Measurements from ENCODE around the gene SMIM13. TPM values are rescaled to one million over a fixed set of nuclear protein-coding genes. Genes with fewer than 3 reads are reported as not detected.

Gene SMIM13
- total RNA-seq, 5 donors from 2014 or later (not counting 1 experiment from before 2014, with no cell fraction given) = 3.6 to 8.0 (median 5.3) TPM

DNA sequence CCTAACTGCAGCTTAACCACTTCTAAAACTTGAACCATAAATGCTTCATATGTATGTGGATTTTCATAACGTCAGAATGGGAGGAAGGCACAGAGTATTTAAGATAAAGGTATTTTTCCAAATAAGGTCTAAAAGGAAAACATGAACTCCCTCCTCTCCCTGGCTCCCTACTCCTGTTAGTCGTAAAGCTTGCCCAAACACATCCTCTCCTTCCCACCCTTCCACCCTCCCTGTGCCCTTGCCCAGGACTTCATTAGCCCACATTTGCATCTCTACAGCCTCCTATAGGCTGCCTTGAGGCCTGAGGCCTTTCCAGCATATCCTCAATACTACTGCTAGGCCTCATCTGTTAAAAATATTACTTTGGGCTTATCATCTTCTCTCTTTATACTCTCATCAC, 17.1 kb upstream of the SMIM13 start:
- Mint-ChIP-seq H3K4me3 (no peak overlapping the region), H3K4me1 (no peaks in the 10 kb centered on the region), H3K36me3 (no peaks in the 10 kb centered on the region), H3K27ac (no peak overlapping the region), H3K9me3 (no peaks in the 10 kb centered on the region), H3K27me3 (peaks cover 0 to 2% of the 10 kb centered on the region in 2 donors)
- Histone ChIP-seq H3K36me3 (ENCODE audit: control insufficient read depth in 2 of 2, extremely low read depth in 1 of 2, insufficient read depth in 1 of 2, low read length in 1 of 2) (no peaks in the 10 kb centered on the region), H3K27ac (ENCODE audit: low read length) (no peak overlapping the region), H3K9me3 (no peaks in the 10 kb centered on the region), H3K4me3 (ENCODE audit: control insufficient read depth in 1 of 2, extremely low read depth in 1 of 2, low read length in 1 of 2) (no peak overlapping the region), H3K4me1 (ENCODE audit: control insufficient read depth in 1 of 2, extremely low read depth in 1 of 2, insufficient read depth in 2 of 2, low read length in 2 of 2) (no peaks in the 10 kb centered on the region), H3K27me3 (replicated peaks in 1 of 2; ENCODE audit: control insufficient read depth in 2 of 2, extremely low read depth in 1 of 2, insufficient read depth in 2 of 2, low read length in 1 of 2) (no peaks in the 10 kb centered on the region)
- 100% methylated on average over 1 of the region's 2 CpGs for WGBS (ENCODE audit: insufficient coverage)
- ChIA-PET CTCF (interaction anchor here (0.7 to 0.8 kb wide), 2 partner anchors 8 kb away, joined by 3 to 4 read pairs; no protein-coding TSS in a partner anchor), POLR2A (no interaction called here)
- no peak for DNase-seq
- ATAC-seq (replicated peaks in 1 of 4) = no peak

DNA sequence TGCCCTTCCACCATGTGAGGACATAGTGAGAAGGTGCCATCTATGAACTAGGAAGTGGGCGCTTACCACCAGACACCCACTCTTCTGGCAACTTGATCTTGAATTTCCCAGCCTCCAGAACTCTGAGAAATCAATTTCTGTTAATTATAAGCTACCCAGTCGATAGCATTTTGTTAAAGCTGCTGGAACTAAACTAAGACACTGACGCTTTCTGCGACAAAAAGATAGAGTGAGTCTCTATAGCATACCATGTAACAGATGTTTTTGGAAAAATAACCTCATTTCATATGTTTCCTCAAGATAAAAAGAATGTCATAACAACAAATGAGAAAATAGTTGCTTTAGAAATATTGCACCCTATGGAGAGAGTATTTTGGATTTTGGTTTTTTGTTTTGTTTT, 15.4 kb upstream of the SMIM13 start:
- Histone ChIP-seq H3K36me3 (ENCODE audit: control insufficient read depth in 2 of 2, extremely low read depth in 1 of 2, insufficient read depth in 1 of 2, low read length in 1 of 2) (no peaks in the 10 kb centered on the region), H3K27me3 (replicated peaks in 1 of 2; ENCODE audit: control insufficient read depth in 2 of 2, extremely low read depth in 1 of 2, insufficient read depth in 2 of 2, low read length in 1 of 2) (peaks cover 0 to 2% of the 10 kb centered on the region in 2 experiments), H3K4me1 (ENCODE audit: control insufficient read depth in 1 of 2, extremely low read depth in 1 of 2, insufficient read depth in 2 of 2, low read length in 2 of 2) (no peaks in the 10 kb centered on the region), H3K4me3 (ENCODE audit: control insufficient read depth in 1 of 2, extremely low read depth in 1 of 2, low read length in 1 of 2) (no peak overlapping the region), H3K9me3 (no peaks in the 10 kb centered on the region), H3K27ac (ENCODE audit: low read length) (no peak overlapping the region)
- Mint-ChIP-seq H3K4me3 (no peak overlapping the region), H3K27ac (no peak overlapping the region), H3K36me3 (no peaks in the 10 kb centered on the region), H3K27me3 (peaks cover 0 to 2% of the 10 kb centered on the region in 2 donors), H3K9me3 (no peaks in the 10 kb centered on the region), H3K4me1 (no peaks in the 10 kb centered on the region)
- no peak for DNase-seq
- POLR2A ChIA-PET = no interaction called here
- no peak for ATAC-seq (replicated peaks in 1 of 4)
- CTCF ChIA-PET = interaction anchor here in 1 of 2 donors (0.8 kb wide), 1 partner anchor 10 kb away, joined by 3 read pairs; no protein-coding TSS in a partner anchor
- WGBS (ENCODE audit: insufficient coverage) = no CpG with 5 or more reads among the region's 4 CpGs

DNA sequence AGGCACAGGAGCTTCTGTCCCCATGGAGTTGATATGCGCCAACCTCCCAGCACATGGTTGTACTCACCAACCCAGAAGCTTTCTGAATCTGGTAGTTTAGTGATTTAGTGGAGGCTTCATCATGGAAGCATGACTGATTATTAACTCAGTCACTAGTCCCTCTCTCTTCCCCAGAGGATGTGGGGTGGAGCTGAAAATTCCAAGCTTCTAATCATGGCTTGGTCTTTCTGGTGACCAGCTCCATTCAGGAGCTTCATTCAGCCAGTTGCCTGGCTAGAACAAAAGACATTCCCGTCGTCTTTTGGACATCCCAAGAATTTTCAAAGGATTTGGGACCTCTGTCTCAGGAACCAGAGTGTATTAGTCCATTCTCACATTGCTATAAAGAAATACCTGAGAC, 13.3 kb upstream of the SMIM13 start:
- ATAC-seq (replicated peaks in 1 of 4) = no peak
- CTCF ChIA-PET = no interaction called here

DNA sequence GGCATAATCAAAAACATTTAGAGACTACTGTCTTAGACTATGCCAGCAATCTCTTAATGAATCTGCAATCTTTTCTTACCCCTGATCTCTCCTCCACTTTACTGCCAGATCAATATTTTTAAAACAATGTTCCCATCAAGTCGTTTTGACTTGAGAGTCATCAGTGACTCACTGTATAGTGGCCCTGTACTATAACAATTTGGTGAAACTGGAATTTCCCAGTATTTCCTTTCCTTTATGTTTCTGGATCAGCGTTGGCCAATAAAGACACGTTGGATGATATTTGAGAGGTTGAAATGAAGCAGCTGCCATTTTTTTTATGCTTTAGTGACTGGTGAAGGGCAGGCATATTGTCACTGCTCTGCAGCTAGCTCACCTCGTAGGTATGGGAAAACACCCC, 10.1 kb upstream of the SMIM13 start:
- no peaks in the 10 kb centered on the region for H3K4me1 ChIP-seq (ENCODE audit: control insufficient read depth in 1 of 2, extremely low read depth in 1 of 2, insufficient read depth in 2 of 2, low read length in 2 of 2)
- Mint-ChIP-seq H3K27ac (no peak overlapping the region), H3K4me1 (no peaks in the 10 kb centered on the region), H3K9me3 (no peaks in the 10 kb centered on the region), H3K27me3 (peaks cover 0 to 3% of the 10 kb centered on the region in 2 donors), H3K36me3 (no peaks in the 10 kb centered on the region), H3K4me3 (no peak overlapping the region)
- DNase-seq = no peak
- H3K36me3 ChIP-seq (ENCODE audit: control insufficient read depth in 2 of 2, extremely low read depth in 1 of 2, insufficient read depth in 1 of 2, low read length in 1 of 2) = no peaks in the 10 kb centered on the region
- ChIA-PET POLR2A (no interaction called here), CTCF (interaction anchor here in 1 of 2 donors (0.6 kb wide), 1 partner anchor 48 kb away, joined by 3 read pairs; no protein-coding TSS in a partner anchor)
- H3K4me3 ChIP-seq (ENCODE audit: control insufficient read depth in 1 of 2, extremely low read depth in 1 of 2, low read length in 1 of 2) = no peak overlapping the region
- no peak overlapping the region for H3K27ac ChIP-seq (ENCODE audit: low read length)
- WGBS (ENCODE audit: insufficient coverage) = 100% methylated on average over 1 of the region's 4 CpGs
- peaks cover 0 to 4% of the 10 kb centered on the region in 2 experiments for H3K27me3 ChIP-seq (replicated peaks in 1 of 2; ENCODE audit: control insufficient read depth in 2 of 2, extremely low read depth in 1 of 2, insufficient read depth in 2 of 2, low read length in 1 of 2)
- no peak for ATAC-seq (replicated peaks in 1 of 4)
- no peaks in the 10 kb centered on the region for H3K9me3 ChIP-seq

More for the DNA sequence above, 13.3 kb upstream of the SMIM13 start:
- Histone ChIP-seq H3K9me3 (no peaks in the 10 kb centered on the region), H3K4me3 (ENCODE audit: control insufficient read depth in 1 of 2, extremely low read depth in 1 of 2, low read length in 1 of 2) (no peak overlapping the region), H3K36me3 (ENCODE audit: control insufficient read depth in 2 of 2, extremely low read depth in 1 of 2, insufficient read depth in 1 of 2, low read length in 1 of 2) (no peaks in the 10 kb centered on the region), H3K27me3 (replicated peaks in 1 of 2; ENCODE audit: control insufficient read depth in 2 of 2, extremely low read depth in 1 of 2, insufficient read depth in 2 of 2, low read length in 1 of 2) (peaks cover 0 to 4% of the 10 kb centered on the region in 2 experiments), H3K4me1 (ENCODE audit: control insufficient read depth in 1 of 2, extremely low read depth in 1 of 2, insufficient read depth in 2 of 2, low read length in 2 of 2) (no peaks in the 10 kb centered on the region), H3K27ac (ENCODE audit: low read length) (no peak overlapping the region)
- POLR2A ChIA-PET = no interaction called here
- H3K27me3 Mint-ChIP-seq = peaks cover 0 to 2% of the 10 kb centered on the region in 2 donors
- no peak overlapping the region for H3K4me3 Mint-ChIP-seq
- 33% methylated on average over 2 of the region's 3 CpGs for WGBS (ENCODE audit: insufficient coverage)
- no peaks in the 10 kb centered on the region for H3K4me1 Mint-ChIP-seq
- no peak for DNase-seq
- no peaks in the 10 kb centered on the region for H3K36me3 Mint-ChIP-seq
- H3K9me3 Mint-ChIP-seq = no peaks in the 10 kb centered on the region
- no peak overlapping the region for H3K27ac Mint-ChIP-seq

DNA sequence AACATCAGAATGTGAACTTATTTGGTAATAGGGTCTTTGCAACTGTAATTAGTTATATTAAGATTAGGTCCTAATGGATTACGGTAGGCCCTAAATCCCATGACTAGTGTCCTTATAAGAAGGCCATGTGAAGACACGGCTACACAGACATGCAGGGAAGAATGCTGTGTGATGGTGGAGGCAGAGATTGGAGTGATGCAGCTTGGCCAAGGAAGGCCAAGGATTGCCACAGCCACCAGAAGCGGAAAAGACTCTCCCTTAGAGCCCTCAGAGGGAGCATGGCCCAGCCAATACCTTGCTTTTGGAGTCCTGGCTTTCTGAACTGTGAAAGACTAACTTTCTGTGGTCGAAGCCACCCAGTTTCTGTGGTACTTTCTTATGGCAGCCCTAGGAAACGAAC, 9.7 kb upstream of the SMIM13 start:
- Histone ChIP-seq H3K9me3 (no peaks in the 10 kb centered on the region), H3K27me3 (replicated peaks in 1 of 2; ENCODE audit: control insufficient read depth in 2 of 2, extremely low read depth in 1 of 2, insufficient read depth in 2 of 2, low read length in 1 of 2) (peaks cover 0 to 4% of the 10 kb centered on the region in 2 experiments), H3K4me1 (ENCODE audit: control insufficient read depth in 1 of 2, extremely low read depth in 1 of 2, insufficient read depth in 2 of 2, low read length in 2 of 2) (no peaks in the 10 kb centered on the region), H3K4me3 (ENCODE audit: control insufficient read depth in 1 of 2, extremely low read depth in 1 of 2, low read length in 1 of 2) (no peak overlapping the region), H3K36me3 (ENCODE audit: control insufficient read depth in 2 of 2, extremely low read depth in 1 of 2, insufficient read depth in 1 of 2, low read length in 1 of 2) (no peaks in the 10 kb centered on the region), H3K27ac (ENCODE audit: low read length) (no peak overlapping the region)
- no peaks in the 10 kb centered on the region for H3K4me1 Mint-ChIP-seq
- H3K27ac Mint-ChIP-seq = no peak overlapping the region
- ATAC-seq (replicated peaks in 1 of 4) = no peak
- no peak for DNase-seq
- 81% methylated on average over 2 of the region's 5 CpGs for WGBS (ENCODE audit: insufficient coverage)
- no peaks in the 10 kb centered on the region for H3K36me3 Mint-ChIP-seq
- H3K9me3 Mint-ChIP-seq = no peaks in the 10 kb centered on the region
- ChIA-PET POLR2A (no interaction called here), CTCF (no interaction called here)
- no peak overlapping the region for H3K4me3 Mint-ChIP-seq
- peaks cover 0 to 3% of the 10 kb centered on the region in 2 donors for H3K27me3 Mint-ChIP-seq

DNA sequence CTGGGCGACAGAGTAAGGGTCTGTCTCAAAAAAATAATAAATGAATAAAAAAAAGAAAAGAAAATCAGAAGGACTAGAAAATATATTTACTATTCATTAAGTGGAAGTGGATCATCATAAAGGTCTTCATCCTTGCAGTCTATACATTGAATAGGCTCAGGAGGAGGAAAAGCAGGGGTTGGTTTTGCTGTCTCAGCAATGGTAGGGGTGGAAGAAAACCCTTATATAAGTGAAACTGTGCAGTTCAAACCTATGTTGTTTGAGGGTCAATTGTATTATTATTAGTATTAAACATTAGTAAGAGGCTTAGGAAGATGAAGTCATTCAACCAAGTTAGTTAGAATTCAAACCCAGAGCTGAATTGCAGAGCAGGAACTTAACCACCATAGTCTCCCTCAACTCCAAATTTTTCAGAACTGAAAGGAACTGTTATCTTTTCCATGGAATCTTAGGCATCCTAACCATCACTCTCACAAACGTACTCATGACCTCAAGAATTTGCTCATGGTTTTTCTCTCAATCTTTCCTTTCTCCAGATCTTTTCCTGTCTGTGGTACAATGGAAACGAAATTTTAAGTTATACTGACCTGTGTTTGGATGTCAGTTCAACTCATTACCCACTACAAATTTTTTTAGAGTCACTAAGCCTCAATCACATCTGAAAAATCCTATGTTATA, 7.7 kb upstream of the SMIM13 start:
- Histone ChIP-seq H3K4me3 (ENCODE audit: control insufficient read depth in 1 of 2, extremely low read depth in 1 of 2, low read length in 1 of 2) (no peak overlapping the region), H3K9me3 (no peaks in the 10 kb centered on the region), H3K27me3 (replicated peaks in 1 of 2; ENCODE audit: control insufficient read depth in 2 of 2, extremely low read depth in 1 of 2, insufficient read depth in 2 of 2, low read length in 1 of 2) (peaks cover 0 to 4% of the 10 kb centered on the region in 2 experiments), H3K36me3 (ENCODE audit: control insufficient read depth in 2 of 2, extremely low read depth in 1 of 2, insufficient read depth in 1 of 2, low read length in 1 of 2) (no peaks in the 10 kb centered on the region), H3K27ac (ENCODE audit: low read length) (no peak overlapping the region), H3K4me1 (ENCODE audit: control insufficient read depth in 1 of 2, extremely low read depth in 1 of 2, insufficient read depth in 2 of 2, low read length in 2 of 2) (no peaks in the 10 kb centered on the region)
- H3K4me1 Mint-ChIP-seq = no peaks in the 10 kb centered on the region
- peaks cover 0 to 2% of the 10 kb centered on the region in 2 donors for H3K27me3 Mint-ChIP-seq
- no peaks in the 10 kb centered on the region for H3K36me3 Mint-ChIP-seq
- no peaks in the 10 kb centered on the region for H3K9me3 Mint-ChIP-seq
- ChIA-PET CTCF (no interaction called here), POLR2A (no interaction called here)
- no peak overlapping the region for H3K27ac Mint-ChIP-seq
- no peak for DNase-seq
- ATAC-seq (replicated peaks in 1 of 4) = no peak
- no peak overlapping the region for H3K4me3 Mint-ChIP-seq
- no CpG with 5 or more reads among the region's 3 CpGs for WGBS (ENCODE audit: insufficient coverage)
